CD4-positive, alpha-beta T cell treated with Interleukin-10 for 1 hour (primary cell): Measurements from ENCODE around the gene GALR2.
"Not testable (repeated sequence)": the region's sequence is repeated elsewhere in the genome, so short reads cannot be mapped to it uniquely, and the experiment has no call there.

Experiments used
- DNase-seq: peaks from one replicate; pipeline ENCODE4 v3.0.0-alpha.2; 2020

GALR2 gene

GRCh38 chr17:76050538-76051467, 23.8 kb upstream of the GALR2 start:
- DNase-seq = no peak

- no peak for DNase-seq
Observed at GRCh38 chr17:76051561-76051960, 23.0 kb upstream of the GALR2 start.

GRCh38 chr17:76053246-76054111, 21.1 kb upstream of the GALR2 start:
- no peak for DNase-seq

- DNase-seq = no peak
Observed at GRCh38 chr17:76054112-76054476, 20.5 kb upstream of the GALR2 start.

GRCh38 chr17:76056882-76057281, 17.7 kb upstream of the GALR2 start:
- no peak for DNase-seq

GRCh38 chr17:76058264-76058663, 16.3 kb upstream of the GALR2 start:
- DNase-seq = not testable (repeated sequence)

GRCh38 chr17:76063875-76064546, 10.6 kb upstream of the GALR2 start:
- DNase-seq = peak; percentile 61

- DNase-seq = no peak
Observed at GRCh38 chr17:76065775-76066174, 8.8 kb upstream of the GALR2 start.

- no peak for DNase-seq
Observed at GRCh38 chr17:76071531-76072147, 2.9 kb upstream of the GALR2 start.

GRCh38 chr17:76072148-76072858, 2.3 kb upstream of the GALR2 start, which contains the start of gene SRP68:
SRP68 (minus strand) TSS chr17:76072517; CDS start chr17:76072491, 26 bp downstream.
- peak; percentile 87 for DNase-seq

- DNase-seq = no peak
Observed at GRCh38 chr17:76075364-76076145, 974 bp downstream of the GALR2 start.

GRCh38 chr17:76076146-76076764, 1.7 kb downstream of the GALR2 start:
- no peak for DNase-seq

- peak; percentile 45 for DNase-seq
Observed at GRCh38 chr17:76076765-76077583, 2.4 kb downstream of the GALR2 start.

GRCh38 chr17:76077584-76078110, 3.1 kb downstream of the GALR2 start:
- DNase-seq = no peak

GRCh38 chr17:76078370-76078769, 3.8 kb downstream of the GALR2 start:
- DNase-seq = not testable (repeated sequence)

GRCh38 chr17:76078860-76079534, 4.4 kb downstream of the GALR2 start, which contains the start of gene ZACN:
ZACN (plus strand) TSS chr17:76079182; CDS start chr17:76079265, 83 bp downstream.
- DNase-seq = no peak

- no peak for DNase-seq
Observed at GRCh38 chr17:76079535-76079955, 5.0 kb downstream of the GALR2 start.

- DNase-seq = no peak
Observed at GRCh38 chr17:76079956-76080767, 5.6 kb downstream of the GALR2 start.
